Mesothelial cell of epicardium (in vitro differentiated cells): ENCODE results near the gene NAPG. TPM values are rescaled to one million over a fixed set of nuclear protein-coding genes. Genes with fewer than 3 reads are reported as not detected.

Experiments
- DNase-seq, 2 experiments: peaks; one replicate each; pipeline ENCODE4 v3.0.0; 2021; ENCODE audit warnings: low spot score in 2 of 2; ENCODE audit not compliant: unreplicated experiment in 2 of 2
- H3K27ac Mint-ChIP-seq: 2 replicates; pipeline ENCODE4 v1.8.0; 2021; ENCODE audit warnings: mixed read lengths
- H3K27me3 Mint-ChIP-seq: 2 replicates; pipeline ENCODE4 v1.8.0; 2021; ENCODE audit warnings: low read depth, mixed read lengths
- H3K36me3 Mint-ChIP-seq: 2 replicates; pipeline ENCODE4 v1.8.0; 2021; ENCODE audit warnings: mixed read lengths
- H3K4me1 Mint-ChIP-seq: 2 replicates; pipeline ENCODE4 v1.8.0; 2021; ENCODE audit warnings: mixed read lengths
- H3K4me3 Mint-ChIP-seq: 2 replicates; pipeline ENCODE4 v1.8.0; 2021; ENCODE audit warnings: mild to moderate bottlenecking, moderate library complexity, mixed read lengths
- H3K9me3 Mint-ChIP-seq: 2 replicates; pipeline ENCODE4 v1.8.0; 2021; ENCODE audit warnings: mixed read lengths
- CTCF ChIP-seq: fragments of 200-600 bp; sonication (generic); IDR thresholded peaks from one replicate; pipeline ENCODE4 v1.5.0; 2021; ENCODE audit warnings: antibody characterized with exemption; ENCODE audit not compliant: unreplicated experiment
- total RNA-seq: library from RNA; stranded (reverse); gene quantifications from 3 replicates; pipeline ENCODE4 v1.2.1, GENCODE V29; 2021

NAPG gene
- total RNA-seq, 1 donor from 2014 or later: 27.2 TPM

- Mint-ChIP-seq H3K27ac (no peak overlapping the region), H3K27me3 (no peaks in the 10 kb centered on the region), H3K9me3 (no peaks in the 10 kb centered on the region), H3K4me1 (peaks cover 10% of the 10 kb centered on the region), H3K4me3 (no peak overlapping the region), H3K36me3 (peaks cover 38% of the 10 kb centered on the region)
- DNase-seq: no peak
- TF ChIP-seq CTCF: no peak
Observed at GRCh38 chr18:10482363-10482984, 43.4 kb upstream of the NAPG start.

GRCh38 chr18:10482985-10483949 lies 42.6 kb upstream of the NAPG start:
- Mint-ChIP-seq H3K36me3 (peaks cover 41% of the 10 kb centered on the region), H3K27me3 (no peaks in the 10 kb centered on the region), H3K27ac (no peak overlapping the region), H3K4me3 (no peak overlapping the region), H3K4me1 (peaks cover 16% of the 10 kb centered on the region), H3K9me3 (no peaks in the 10 kb centered on the region)
- no peak for TF ChIP-seq CTCF
- no peak for DNase-seq

GRCh38 chr18:10485475-10485874 lies 40.4 kb upstream of the NAPG start:
- DNase-seq: no peak
- Mint-ChIP-seq H3K9me3 (no peaks in the 10 kb centered on the region), H3K4me1 (peaks cover 17% of the 10 kb centered on the region), H3K27me3 (no peaks in the 10 kb centered on the region), H3K4me3 (no peak overlapping the region), H3K27ac (no peak overlapping the region), H3K36me3 (peaks cover 40% of the 10 kb centered on the region)
- TF ChIP-seq CTCF: no peak

GRCh38 chr18:10486362-10486761 lies 39.5 kb upstream of the NAPG start:
- no peaks in the 10 kb centered on the region for H3K9me3 Mint-ChIP-seq
- no peak for TF ChIP-seq CTCF
- H3K4me1 Mint-ChIP-seq: peaks cover 17% of the 10 kb centered on the region
- no peak overlapping the region for H3K4me3 Mint-ChIP-seq
- H3K36me3 Mint-ChIP-seq: peaks cover 40% of the 10 kb centered on the region
- DNase-seq: no peak
- H3K27me3 Mint-ChIP-seq: no peaks in the 10 kb centered on the region
- H3K27ac Mint-ChIP-seq: peak overlapping the region; percentile 53

GRCh38 chr18:10487154-10487553 lies 38.7 kb upstream of the NAPG start:
- peaks cover 17% of the 10 kb centered on the region for H3K4me1 Mint-ChIP-seq
- no peak for TF ChIP-seq CTCF
- H3K27ac Mint-ChIP-seq: peak overlapping the region; percentile 53
- H3K9me3 Mint-ChIP-seq: no peaks in the 10 kb centered on the region
- H3K27me3 Mint-ChIP-seq: no peaks in the 10 kb centered on the region
- no peak overlapping the region for H3K4me3 Mint-ChIP-seq
- DNase-seq: no peak
- peaks cover 40% of the 10 kb centered on the region for H3K36me3 Mint-ChIP-seq
